Loucy (cell line): ENCODE measurements around the gene ATF5.

ENCODE experiments used
- H2AFZ ChIP-seq: fragments of 200-600 bp; sonication (generic); 2 replicates; pipeline ENCODE4 v1.6.0; 2016; ENCODE audit warnings: antibody characterized with exemption, mild to moderate bottlenecking, low read length, moderate library complexity
- H3F3A ChIP-seq: fragments of 200-600 bp; 2 replicates; pipeline ENCODE4 v1.6.0; 2016; ENCODE audit warnings: antibody characterized with exemption, low read depth, mild to moderate bottlenecking
- H3K27me3 ChIP-seq: fragments of 200-600 bp; sonication (generic); 2 replicates; pipeline ENCODE4 v1.6.1; 2014; ENCODE audit warnings: low read length, mild to moderate bottlenecking; ENCODE audit not compliant: insufficient read depth, poor library complexity, severe bottlenecking
- H3K36me3 ChIP-seq: fragments of 200-600 bp; sonication (generic); 2 replicates; pipeline ENCODE4 v1.6.1; 2016; ENCODE audit warnings: low read length; ENCODE audit not compliant: insufficient read depth
- H3K4me1 ChIP-seq: fragments of 200-600 bp; sonication (generic); 2 replicates; pipeline ENCODE4 v1.5.1; 2014; ENCODE audit warnings: low read length, mild to moderate bottlenecking; ENCODE audit not compliant: insufficient read depth, poor library complexity, severe bottlenecking
- H3K4me2 ChIP-seq: fragments of 200-600 bp; sonication (generic); 2 replicates; pipeline ENCODE4 v1.6.0; 2014; ENCODE audit warnings: antibody characterized with exemption, low read length, low read depth, mild to moderate bottlenecking; ENCODE audit not compliant: poor library complexity, severe bottlenecking
- H3K4me3 ChIP-seq: fragments of 200-600 bp; sonication (generic); 2 replicates; pipeline ENCODE4 v1.5.1; 2014; ENCODE audit warnings: low read length, mild to moderate bottlenecking, mixed read lengths; ENCODE audit not compliant: poor library complexity, severe bottlenecking
- H3K79me2 ChIP-seq: fragments of 200-600 bp; sonication (generic); 2 replicates; pipeline ENCODE4 v1.6.1; 2014; ENCODE audit warnings: low read length; ENCODE audit not compliant: insufficient read depth
- H3K9ac ChIP-seq: fragments of 200-600 bp; sonication (generic); 2 replicates; pipeline ENCODE4 v1.6.0; 2014; ENCODE audit warnings: mild to moderate bottlenecking, low read depth, low read length, moderate library complexity; ENCODE audit not compliant: poor library complexity, severe bottlenecking
- H3K9me2 ChIP-seq: fragments of 200-600 bp; sonication (generic); replicated peaks from 2 replicates; pipeline ENCODE4 v1.6.1; 2016; ENCODE audit warnings: low read depth, low read length, mixed read lengths
- H3K9me3 ChIP-seq: fragments of 200-600 bp; sonication (generic); 2 replicates; pipeline ENCODE4 v1.6.1; 2014; ENCODE audit warnings: mild to moderate bottlenecking, antibody characterized with exemption, low read length, low read depth; ENCODE audit not compliant: insufficient read depth
- H4K20me1 ChIP-seq: fragments of 200-600 bp; sonication (generic); 2 replicates; pipeline ENCODE4 v1.6.0; 2014; ENCODE audit warnings: antibody characterized with exemption, low read length, mild to moderate bottlenecking; ENCODE audit not compliant: insufficient read depth, poor library complexity, severe bottlenecking
- EZH2phosphoT487 ChIP-seq: fragments of 200-600 bp; IDR thresholded peaks from 2 replicates; pipeline ENCODE4 v1.6.1; 2018; ENCODE audit warnings: antibody characterized with exemption, mild to moderate bottlenecking, moderate library complexity, borderline replicate concordance
- TF ChIP-seq, protein P1 (sequence below): fragments of 200-600 bp; sonication (generic); conservative IDR thresholded peaks from 2 replicates; pipeline ENCODE4 v1.5.1; 2014; ENCODE audit warnings: mild to moderate bottlenecking, antibody characterized with exemption, low read length

ATF5 gene

DNA sequence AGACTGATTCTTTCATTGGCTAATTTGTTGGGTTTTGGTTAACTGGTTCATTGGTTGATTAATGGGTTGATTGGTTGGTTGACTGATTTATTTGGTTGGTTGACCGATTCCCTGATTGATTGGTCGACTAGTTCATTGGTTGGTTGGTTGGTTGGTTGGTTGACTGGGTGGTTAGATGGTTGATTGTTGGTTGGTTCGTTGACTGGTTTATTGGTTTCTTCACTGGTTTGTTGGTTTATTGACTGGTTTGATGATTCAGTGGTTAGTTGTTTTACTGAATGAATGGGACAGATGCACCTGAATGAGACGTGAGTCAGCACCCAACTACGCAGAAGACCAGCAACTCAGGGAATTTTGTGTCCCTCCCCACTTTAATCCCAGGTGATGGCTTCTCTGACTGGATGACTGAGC is 3.0 kb downstream of the ATF5 start:
- H3K79me2 ChIP-seq = peaks cover 35% of the 10 kb centered on the region
- H4K20me1 ChIP-seq = peaks cover 17% of the 10 kb centered on the region
- peak overlapping the region; percentile 56 for H3K9ac ChIP-seq
- peaks cover 21% of the 10 kb centered on the region; the same call in 1 of the 2 replicates for H3F3A ChIP-seq
- H3K4me2 ChIP-seq = peak overlapping the region; percentile 96
- no peak overlapping the region for H2AFZ ChIP-seq
- peaks cover 1% of the 10 kb centered on the region; the same call in 1 of the 2 replicates for H3K36me3 ChIP-seq
- H3K9me3 ChIP-seq = no peaks in the 10 kb centered on the region
- H3K4me1 ChIP-seq = peaks cover 40% of the 10 kb centered on the region
- peak overlapping the region; percentile 69 for H3K4me3 ChIP-seq
- TF ChIP-seq EZH2phosphoT487 = no peak
- TF ChIP-seq, protein P1, sequence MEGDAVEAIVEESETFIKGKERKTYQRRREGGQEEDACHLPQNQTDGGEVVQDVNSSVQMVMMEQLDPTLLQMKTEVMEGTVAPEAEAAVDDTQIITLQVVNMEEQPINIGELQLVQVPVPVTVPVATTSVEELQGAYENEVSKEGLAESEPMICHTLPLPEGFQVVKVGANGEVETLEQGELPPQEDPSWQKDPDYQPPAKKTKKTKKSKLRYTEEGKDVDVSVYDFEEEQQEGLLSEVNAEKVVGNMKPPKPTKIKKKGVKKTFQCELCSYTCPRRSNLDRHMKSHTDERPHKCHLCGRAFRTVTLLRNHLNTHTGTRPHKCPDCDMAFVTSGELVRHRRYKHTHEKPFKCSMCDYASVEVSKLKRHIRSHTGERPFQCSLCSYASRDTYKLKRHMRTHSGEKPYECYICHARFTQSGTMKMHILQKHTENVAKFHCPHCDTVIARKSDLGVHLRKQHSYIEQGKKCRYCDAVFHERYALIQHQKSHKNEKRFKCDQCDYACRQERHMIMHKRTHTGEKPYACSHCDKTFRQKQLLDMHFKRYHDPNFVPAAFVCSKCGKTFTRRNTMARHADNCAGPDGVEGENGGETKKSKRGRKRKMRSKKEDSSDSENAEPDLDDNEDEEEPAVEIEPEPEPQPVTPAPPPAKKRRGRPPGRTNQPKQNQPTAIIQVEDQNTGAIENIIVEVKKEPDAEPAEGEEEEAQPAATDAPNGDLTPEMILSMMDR = no peak
- no peaks in the 10 kb centered on the region for H3K9me2 ChIP-seq
- H3K27me3 ChIP-seq = peaks cover 7% of the 10 kb centered on the region

- peak overlapping the region; percentile 56 for H3K9ac ChIP-seq
- no peaks in the 10 kb centered on the region for H3K36me3 ChIP-seq
- TF ChIP-seq, protein P1 = no peak
- TF ChIP-seq EZH2phosphoT487 = no peak
- no peaks in the 10 kb centered on the region for H3K9me2 ChIP-seq
- peaks cover 21% of the 10 kb centered on the region; the same call in 1 of the 2 replicates for H3F3A ChIP-seq
- H3K4me1 ChIP-seq = peaks cover 33% of the 10 kb centered on the region
- no peaks in the 10 kb centered on the region for H3K9me3 ChIP-seq
- H2AFZ ChIP-seq = peak overlapping the region; percentile 39
- H4K20me1 ChIP-seq = peaks cover 10% of the 10 kb centered on the region
- peak overlapping the region; percentile 69 for H3K4me3 ChIP-seq
- H3K27me3 ChIP-seq = peaks cover 7% of the 10 kb centered on the region
- peak overlapping the region; percentile 96 for H3K4me2 ChIP-seq
- peaks cover 28% of the 10 kb centered on the region for H3K79me2 ChIP-seq
These were observed 3.7 kb downstream of the ATF5 start for GRCh38 chr19:49932731-49933131.

- H4K20me1 ChIP-seq = peaks cover 2% of the 10 kb centered on the region
- no peak overlapping the region for H2AFZ ChIP-seq
- H3K4me1 ChIP-seq = peaks cover 31% of the 10 kb centered on the region
- no peak for TF ChIP-seq EZH2phosphoT487
- TF ChIP-seq, protein P1 = no peak
- H3K9me3 ChIP-seq = no peaks in the 10 kb centered on the region
- H3K79me2 ChIP-seq = peaks cover 19% of the 10 kb centered on the region
- no peaks in the 10 kb centered on the region for H3K9me2 ChIP-seq
- no peaks in the 10 kb centered on the region for H3K36me3 ChIP-seq
- peak overlapping the region; percentile 56 for H3K9ac ChIP-seq
- H3K4me3 ChIP-seq = peak overlapping the region; percentile 69
- H3K4me2 ChIP-seq = peak overlapping the region; percentile 96
- peaks cover 21% of the 10 kb centered on the region; the same call in 1 of the 2 replicates for H3F3A ChIP-seq
- peaks cover 6% of the 10 kb centered on the region for H3K27me3 ChIP-seq
These were observed 4.6 kb downstream of the ATF5 start for GRCh38 chr19:49933643-49934042.
